Muscle layer of duodenum (tissue), 2 donors: ENCODE results near the gene UBXN2A.

Source experiments
- H3K27ac ChIP-seq: one replicate; pipeline ENCODE4 v1.7.0; 2013; ENCODE audit warnings: mild to moderate bottlenecking, low read length
- H3K27me3 ChIP-seq: one replicate; pipeline ENCODE4 v1.7.0; 2013; ENCODE audit warnings: low read depth, mild to moderate bottlenecking, control low read depth, low read length
- H3K36me3 ChIP-seq, 2 donors: one replicate each; pipeline ENCODE4 v1.7.0; 2013; ENCODE audit warnings: low read length in 2 of 2, control low read depth in 1 of 2, mild to moderate bottlenecking in 1 of 2; ENCODE audit not compliant: insufficient read depth in 2 of 2, control insufficient read depth in 1 of 2
- H3K4me1 ChIP-seq, 2 donors: one replicate each; pipeline ENCODE4 v1.7.0; 2013; ENCODE audit warnings: low read length in 2 of 2, mild to moderate bottlenecking in 2 of 2, control low read depth in 1 of 2, moderate library complexity in 1 of 2; ENCODE audit not compliant: insufficient read depth in 2 of 2, control insufficient read depth in 1 of 2
- H3K4me3 ChIP-seq, 2 donors: one replicate each; pipeline ENCODE4 v1.7.0; 2013; ENCODE audit warnings: low read length in 2 of 2, low read depth in 1 of 2, mild to moderate bottlenecking in 1 of 2
- H3K9me3 ChIP-seq, 2 donors: one replicate each; pipeline ENCODE4 v1.7.0; 2013; ENCODE audit warnings: low read length in 2 of 2, control low read depth in 1 of 2, mild to moderate bottlenecking in 1 of 2; ENCODE audit not compliant: control insufficient read depth in 1 of 2
- donor health status: healthy.

UBXN2A gene

GRCh38 chr2:24016853-24017703 is 76.8 kb downstream of the UBXN2A start:
- no peaks in the 10 kb centered on the region for H3K36me3 ChIP-seq
- no peaks in the 10 kb centered on the region for H3K9me3 ChIP-seq
- H3K4me3 ChIP-seq: no peak overlapping the region
- no peaks in the 10 kb centered on the region for H3K27me3 ChIP-seq
- H3K4me1 ChIP-seq: no peaks in the 10 kb centered on the region
- H3K27ac ChIP-seq: no peak overlapping the region

- Histone ChIP-seq H3K36me3 (peaks cover 0 to 3% of the 10 kb centered on the region in 2 donors), H3K9me3 (no peaks in the 10 kb centered on the region), H3K27ac (no peak overlapping the region), H3K4me3 (no peak overlapping the region), H3K27me3 (no peaks in the 10 kb centered on the region), H3K4me1 (no peaks in the 10 kb centered on the region)
Measured at GRCh38 chr2:24017711-24018110, 77.4 kb downstream of the UBXN2A start.

GRCh38 chr2:24018241-24018640 is 78.0 kb downstream of the UBXN2A start:
- Histone ChIP-seq H3K27ac (no peak overlapping the region), H3K9me3 (no peaks in the 10 kb centered on the region), H3K27me3 (no peaks in the 10 kb centered on the region), H3K4me3 (no peak overlapping the region), H3K4me1 (no peaks in the 10 kb centered on the region), H3K36me3 (peaks cover 0 to 9% of the 10 kb centered on the region in 2 donors)

- H3K27me3 ChIP-seq: no peaks in the 10 kb centered on the region
- no peak overlapping the region for H3K4me3 ChIP-seq
- no peaks in the 10 kb centered on the region for H3K9me3 ChIP-seq
- H3K4me1 ChIP-seq: no peaks in the 10 kb centered on the region
- H3K36me3 ChIP-seq: peaks cover 0 to 15% of the 10 kb centered on the region in 2 donors
- no peak overlapping the region for H3K27ac ChIP-seq
Measured at GRCh38 chr2:24019729-24020128, 79.5 kb downstream of the UBXN2A start.

- no peak overlapping the region for H3K27ac ChIP-seq
- H3K36me3 ChIP-seq: peaks cover 0 to 20% of the 10 kb centered on the region in 2 donors
- H3K9me3 ChIP-seq: no peaks in the 10 kb centered on the region
- H3K27me3 ChIP-seq: no peaks in the 10 kb centered on the region
- no peak overlapping the region for H3K4me3 ChIP-seq
- no peaks in the 10 kb centered on the region for H3K4me1 ChIP-seq
Measured at GRCh38 chr2:24020244-24020643, 80.0 kb downstream of the UBXN2A start.

GRCh38 chr2:24021122-24021998 is 81.1 kb downstream of the UBXN2A start:
- Histone ChIP-seq H3K4me3 (no peak overlapping the region), H3K4me1 (no peaks in the 10 kb centered on the region), H3K27ac (no peak overlapping the region), H3K36me3 (peaks cover 3 to 22% of the 10 kb centered on the region in 2 donors), H3K9me3 (no peaks in the 10 kb centered on the region), H3K27me3 (no peaks in the 10 kb centered on the region)

GRCh38 chr2:24022324-24022974 is 82.2 kb downstream of the UBXN2A start:
- no peaks in the 10 kb centered on the region for H3K27me3 ChIP-seq
- no peaks in the 10 kb centered on the region for H3K9me3 ChIP-seq
- H3K4me1 ChIP-seq: no peaks in the 10 kb centered on the region
- peaks cover 7 to 22% of the 10 kb centered on the region in 2 donors for H3K36me3 ChIP-seq
- no peak overlapping the region for H3K4me3 ChIP-seq
- no peak overlapping the region for H3K27ac ChIP-seq

- no peaks in the 10 kb centered on the region for H3K9me3 ChIP-seq
- H3K4me1 ChIP-seq: no peaks in the 10 kb centered on the region
- no peak overlapping the region for H3K4me3 ChIP-seq
- no peak overlapping the region for H3K27ac ChIP-seq
- peaks cover 7 to 22% of the 10 kb centered on the region in 2 donors for H3K36me3 ChIP-seq
- no peaks in the 10 kb centered on the region for H3K27me3 ChIP-seq
Measured at GRCh38 chr2:24022975-24023575, 82.8 kb downstream of the UBXN2A start.

GRCh38 chr2:24024018-24024417 is 83.8 kb downstream of the UBXN2A start:
- peaks cover 7 to 23% of the 10 kb centered on the region in 2 donors for H3K36me3 ChIP-seq
- H3K9me3 ChIP-seq: no peaks in the 10 kb centered on the region
- no peaks in the 10 kb centered on the region for H3K27me3 ChIP-seq
- H3K27ac ChIP-seq: no peak overlapping the region
- H3K4me1 ChIP-seq: no peaks in the 10 kb centered on the region
- no peak overlapping the region for H3K4me3 ChIP-seq

- H3K4me1 ChIP-seq: no peaks in the 10 kb centered on the region
- H3K9me3 ChIP-seq: no peaks in the 10 kb centered on the region
- no peaks in the 10 kb centered on the region for H3K27me3 ChIP-seq
- no peak overlapping the region for H3K27ac ChIP-seq
- H3K4me3 ChIP-seq: no peak overlapping the region
- peaks cover 14 to 34% of the 10 kb centered on the region in 2 donors for H3K36me3 ChIP-seq
Measured at GRCh38 chr2:24024996-24025663, 84.9 kb downstream of the UBXN2A start.
